SK-N-SH treated with all-trans-retinoic acid at 6 μM for 48 hours (cell line): Measurements from ENCODE around the gene PBRM1.

ENCODE experiments used
- ATAC-seq: fragments of 200-7000 bp; cut with Tn5 transposase; 3 replicates; pipeline ENCODE4 v1.9.1; 2020; ENCODE audit warnings: mild to moderate bottlenecking, moderate library complexity
- ARNTL ChIP-seq: fragments of 450-650 bp; formaldehyde crosslinking; IDR thresholded peaks from 2 replicates; pipeline ENCODE4 v1.5.0; 2020; ENCODE audit warnings: low read depth, mild to moderate bottlenecking, moderate library complexity, borderline replicate concordance
- BACH2 ChIP-seq: fragments of 250-450 bp; sonication (Bioruptor Pico); IDR thresholded peaks from 2 replicates; pipeline ENCODE4 v1.9.0; 2021; ENCODE audit warnings: mild to moderate bottlenecking, borderline replicate concordance
- CREB5 ChIP-seq: fragments of 250-450 bp; sonication (Bioruptor Pico); IDR thresholded peaks from 2 replicates; pipeline ENCODE4 v1.5.1; 2020; ENCODE audit warnings: low read depth, mild to moderate bottlenecking, moderate library complexity
- CSDC2 ChIP-seq: fragments of 250-450 bp; sonication (Bioruptor Pico); IDR thresholded peaks from 2 replicates; pipeline ENCODE4 v1.5.0; 2020; ENCODE audit warnings: mild to moderate bottlenecking, moderate library complexity
- CSRNP3 ChIP-seq: fragments of 250-450 bp; sonication (Bioruptor Pico); IDR thresholded peaks from 2 replicates; pipeline ENCODE4 v1.5.1; 2021; ENCODE audit warnings: mild to moderate bottlenecking, moderate library complexity
- ESRRG ChIP-seq: fragments of 250-450 bp; sonication (Bioruptor Pico); IDR thresholded peaks from 2 replicates; pipeline ENCODE4 v1.6.1; 2021; ENCODE audit warnings: mild to moderate bottlenecking
- GLIS3 ChIP-seq: fragments of 250-450 bp; sonication (Bioruptor Pico); IDR thresholded peaks from 2 replicates; pipeline ENCODE4 v1.5.0; 2020; ENCODE audit warnings: mild to moderate bottlenecking, moderate library complexity
- ISL1 ChIP-seq: fragments of 250-450 bp; sonication (Bioruptor Pico); IDR thresholded peaks from 2 replicates; pipeline ENCODE4 v2.1.2; 2022; ENCODE audit warnings: mild to moderate bottlenecking, moderate library complexity
- PATZ1 ChIP-seq: fragments of 250-450 bp; sonication (Bioruptor Pico); IDR thresholded peaks from 2 replicates; pipeline ENCODE4 v1.8.0; 2020; ENCODE audit warnings: mild to moderate bottlenecking, moderate library complexity, borderline replicate concordance
- POU6F1 ChIP-seq: fragments of 250-450 bp; sonication (Bioruptor Pico); IDR thresholded peaks from 2 replicates; pipeline ENCODE4 v1.8.0; 2021; ENCODE audit warnings: low read depth, mild to moderate bottlenecking, moderate library complexity, borderline replicate concordance
- SNAI2 ChIP-seq: fragments of 250-450 bp; sonication (Bioruptor Pico); IDR thresholded peaks from 2 replicates; pipeline ENCODE4 v1.5.0; 2020; ENCODE audit warnings: mild to moderate bottlenecking, moderate library complexity
- TCF4 ChIP-seq: fragments of 250-450 bp; sonication (Bioruptor Pico); IDR thresholded peaks from 2 replicates; pipeline ENCODE4 v1.8.0; 2021; ENCODE audit warnings: mild to moderate bottlenecking, moderate library complexity, borderline replicate concordance
- TOX ChIP-seq: fragments of 250-450 bp; sonication (Bioruptor Pico); IDR thresholded peaks from 2 replicates; pipeline ENCODE4 v1.8.0; 2021; ENCODE audit warnings: mild to moderate bottlenecking, moderate library complexity, borderline replicate concordance
- TSHZ2 ChIP-seq: fragments of 250-450 bp; sonication (Bioruptor Pico); IDR thresholded peaks from 2 replicates; pipeline ENCODE4 v1.5.0; 2020; ENCODE audit warnings: mild to moderate bottlenecking, moderate library complexity
- ZFP3 ChIP-seq: fragments of 250-450 bp; sonication (Bioruptor Pico); IDR thresholded peaks from 2 replicates; pipeline ENCODE4 v1.5.0; 2020; ENCODE audit warnings: mild to moderate bottlenecking, moderate library complexity
- ZNF565 ChIP-seq: fragments of 450-650 bp; formaldehyde crosslinking; conservative IDR thresholded peaks from 2 replicates; pipeline ENCODE4 v1.5.0; 2020; ENCODE audit warnings: low read depth, mild to moderate bottlenecking, moderate library complexity
- ZNF70 ChIP-seq: fragments of 450-650 bp; formaldehyde crosslinking; IDR thresholded peaks from 2 replicates; pipeline ENCODE4 v1.5.0; 2020; ENCODE audit warnings: mild to moderate bottlenecking, moderate library complexity
- ZNF8 ChIP-seq: fragments of 450-650 bp; formaldehyde crosslinking; IDR thresholded peaks from 2 replicates; pipeline ENCODE4 v1.5.0; 2020; ENCODE audit warnings: mild to moderate bottlenecking, moderate library complexity

Gene PBRM1

GRCh38 chr3:52660046-52660445 lies 25.7 kb downstream of the PBRM1 start:
- no peak for ATAC-seq
- TF ChIP-seq BACH2 (CRISPR knock-in tag) (no peak), TCF4 (CRISPR knock-in tag) (no peak), CSDC2 (CRISPR knock-in tag) (no peak), ZNF70 (CRISPR knock-in tag) (no peak), SNAI2 (no peak), POU6F1 (CRISPR knock-in tag) (no peak), TSHZ2 (no peak)

- ATAC-seq: no peak
- TF ChIP-seq BACH2 (CRISPR knock-in tag) (no peak), SNAI2 (no peak), GLIS3 (CRISPR knock-in tag) (no peak), ARNTL (CRISPR knock-in tag) (no peak), TCF4 (CRISPR knock-in tag) (no peak), ZFP3 (CRISPR knock-in tag) (no peak), ZNF565 (CRISPR knock-in tag) (no peak), CSRNP3 (CRISPR knock-in tag) (no peak), ESRRG (CRISPR knock-in tag) (no peak), TOX (no peak), POU6F1 (CRISPR knock-in tag) (no peak), ZNF8 (CRISPR knock-in tag) (no peak), CSDC2 (CRISPR knock-in tag) (no peak), CREB5 (CRISPR knock-in tag) (no peak)
Measured at GRCh38 chr3:52655895-52656294, 29.8 kb downstream of the PBRM1 start.

GRCh38 chr3:52651592-52651991 lies 34.1 kb downstream of the PBRM1 start:
- TF ChIP-seq TOX (no peak), ZNF565 (CRISPR knock-in tag) (no peak), PATZ1 (CRISPR knock-in tag) (no peak), ISL1 (CRISPR knock-in tag) (no peak)
- no peak for ATAC-seq
